Fibroblast of skin of abdomen (primary cell): ENCODE measurements around the gene NUDT3.
"Not testable (repeated sequence)": the region's sequence is repeated elsewhere in the genome, so short reads cannot be mapped to it uniquely, and the experiment has no call there.

Experiments used
- DNase-seq: peaks from one replicate; pipeline ENCODE4 v3.0.0-alpha.2; 2013

NUDT3 gene

DNA sequence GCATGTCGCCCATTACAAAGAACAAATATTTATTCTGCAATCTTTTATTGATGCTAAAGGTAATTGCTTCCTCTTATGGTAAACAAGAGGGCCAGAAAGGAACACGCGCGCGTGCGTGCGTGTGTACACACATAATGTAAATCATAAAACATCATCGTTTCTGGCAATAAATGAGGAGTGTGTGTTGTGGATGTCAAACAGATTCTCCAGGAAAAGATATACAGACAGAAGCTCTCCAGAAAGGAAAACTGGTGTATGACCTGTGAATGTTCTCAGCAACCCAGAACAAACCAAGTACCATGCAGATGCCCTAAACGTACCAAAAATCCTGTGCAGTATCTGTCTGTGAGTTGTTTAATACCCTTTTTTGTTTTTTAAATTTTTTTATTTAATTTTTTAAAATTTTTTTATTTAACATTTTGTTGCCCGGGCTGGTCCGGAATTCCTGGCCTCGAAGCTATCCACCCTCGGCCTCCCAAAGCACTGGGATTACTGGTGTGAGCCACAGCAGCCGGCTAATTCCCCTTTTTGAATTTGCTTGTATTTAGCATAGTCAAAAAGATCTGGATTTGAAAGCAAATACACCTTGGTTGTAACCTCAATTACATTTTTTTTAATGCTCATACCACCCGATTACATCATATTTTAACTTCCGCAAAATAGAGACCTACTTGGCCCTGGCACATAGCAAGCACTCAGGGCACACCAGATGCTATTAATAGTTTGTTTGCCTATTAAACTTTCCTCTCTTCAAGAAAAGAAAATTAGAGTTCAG is 909 bp upstream of the NUDT3 start:
- DNase-seq, result no peak

DNA sequence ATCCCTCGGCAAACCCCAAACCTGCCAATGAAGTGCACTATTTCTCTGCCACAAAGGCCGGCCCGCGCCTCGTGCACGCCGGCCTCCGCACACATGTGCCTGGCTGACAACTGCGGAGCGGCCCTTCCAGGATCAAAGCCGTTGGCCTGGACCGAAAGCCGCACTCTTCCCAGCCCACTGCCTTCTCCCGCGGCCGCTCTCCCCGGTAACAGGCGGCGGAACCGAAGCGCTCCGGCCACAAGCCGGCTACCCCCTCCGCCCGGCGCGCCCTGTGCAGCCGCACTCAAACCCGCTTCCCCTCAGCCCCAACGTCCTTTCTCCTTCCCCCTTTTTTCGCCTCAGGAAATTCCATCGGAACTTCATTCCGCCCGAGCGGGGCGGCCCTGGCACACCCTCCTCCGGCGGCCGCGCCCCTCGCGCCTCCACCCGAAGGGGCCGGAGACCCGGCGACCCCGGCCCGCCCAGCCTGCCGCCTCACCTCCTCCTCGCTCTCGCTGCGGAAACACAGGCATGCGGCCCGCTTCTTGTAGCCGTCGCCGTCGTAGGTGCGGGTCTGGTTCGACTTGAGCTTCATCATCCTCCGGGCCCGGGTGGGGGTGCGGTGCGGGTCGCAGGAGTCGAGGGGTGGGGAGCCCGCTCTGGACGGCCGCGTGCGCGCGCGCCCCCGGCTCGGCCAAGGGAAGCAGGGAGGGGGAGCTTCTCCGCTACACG is 528 bp downstream of the NUDT3 start:
- peak; percentile 48 for DNase-seq

DNA sequence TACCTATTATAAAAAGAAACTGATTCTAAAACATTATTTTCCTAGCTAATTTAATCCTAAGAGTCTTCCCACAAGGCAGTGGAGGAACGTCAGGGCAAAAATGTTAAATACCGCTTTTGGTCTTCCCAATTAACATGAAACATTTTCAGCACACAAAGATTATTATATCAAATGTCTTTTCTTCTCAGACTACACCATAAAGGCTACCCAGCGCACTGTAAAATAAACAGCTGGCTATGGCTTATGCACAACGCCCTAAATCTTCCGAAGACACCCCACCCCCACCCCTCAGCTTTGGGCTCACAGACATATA is 1.0 kb downstream of the NUDT3 start:
- no peak for DNase-seq

DNA sequence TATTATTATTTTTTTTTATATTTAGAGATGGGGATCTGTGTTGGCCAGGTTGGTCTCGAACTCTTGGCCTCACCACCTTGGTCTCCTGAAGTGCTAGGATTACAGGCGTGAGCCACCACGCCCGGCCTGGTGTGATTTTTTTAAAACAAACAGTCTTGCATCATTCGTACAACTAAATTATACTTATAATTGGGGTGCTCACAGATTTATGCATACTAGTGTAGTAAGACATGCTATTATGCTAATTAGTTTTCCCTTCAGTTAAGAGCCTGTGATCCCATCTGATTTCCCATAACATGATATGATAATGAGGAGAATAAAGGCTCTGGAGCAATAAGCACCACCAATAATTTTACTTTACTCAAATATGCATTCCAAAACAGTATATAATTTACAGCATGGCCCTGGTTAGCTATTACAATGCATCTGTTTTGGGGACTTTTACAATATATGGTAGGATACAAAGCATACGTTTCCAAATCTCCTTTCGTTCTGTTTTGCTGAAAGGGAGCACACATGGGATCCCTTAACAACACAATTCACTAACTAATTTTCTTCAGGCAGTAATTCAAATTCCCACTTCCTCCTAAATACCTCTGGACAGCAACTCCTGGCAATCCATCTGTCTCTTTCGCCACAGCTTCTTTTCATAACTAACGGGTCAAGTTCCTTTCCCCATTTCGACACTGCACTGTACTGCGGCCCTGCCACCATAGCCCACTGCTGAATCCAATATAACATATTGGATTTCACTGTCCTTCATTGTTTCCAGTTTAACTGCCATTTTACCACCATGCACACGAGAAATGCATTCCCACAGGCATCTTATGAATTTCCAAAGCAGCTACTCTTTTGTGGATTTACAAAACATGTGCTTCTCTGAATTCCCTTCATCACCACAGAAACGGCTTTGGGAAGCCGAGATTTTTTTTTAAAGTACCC is 1.7 kb downstream of the NUDT3 start:
- peak; percentile 79 for DNase-seq

DNA sequence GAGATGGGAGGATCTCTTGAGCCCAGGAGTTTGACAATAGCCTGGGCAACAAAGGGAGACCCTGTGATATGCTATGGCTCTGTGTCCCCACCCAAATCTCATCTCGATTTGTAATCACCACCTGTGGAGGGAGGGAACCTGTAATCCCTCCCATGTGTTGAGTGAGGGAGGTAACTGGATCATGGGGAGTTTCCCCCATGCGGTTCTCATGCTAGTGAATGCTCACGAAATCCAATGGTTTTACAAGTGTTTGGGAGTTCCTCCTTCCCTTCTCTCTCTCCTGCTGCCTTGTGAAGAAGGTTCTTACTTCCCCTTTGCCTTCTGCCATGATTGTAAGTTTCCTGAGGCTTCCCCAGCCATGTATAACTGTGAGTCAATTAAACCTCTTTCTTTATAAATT is 3.4 kb downstream of the NUDT3 start:
- no peak for DNase-seq

DNA sequence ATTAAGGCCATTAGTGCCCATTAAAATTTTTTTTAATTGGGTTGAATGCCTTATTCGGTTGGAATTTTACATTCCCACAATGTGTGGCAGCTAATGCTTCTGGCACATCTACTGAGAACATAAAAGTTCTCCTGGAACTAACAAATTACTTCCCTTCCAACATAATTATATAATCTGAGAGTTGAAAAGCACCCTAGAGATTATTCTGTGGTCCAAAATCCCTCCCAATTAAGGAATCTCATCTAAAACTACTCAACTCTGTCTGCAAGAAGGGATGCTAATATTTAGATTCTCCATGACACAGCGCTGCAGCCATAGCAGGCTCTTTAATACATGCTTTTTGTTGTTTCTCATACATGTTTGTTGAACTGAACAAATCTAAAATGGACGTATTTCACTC is 4.0 kb downstream of the NUDT3 start:
- no peak for DNase-seq

DNA sequence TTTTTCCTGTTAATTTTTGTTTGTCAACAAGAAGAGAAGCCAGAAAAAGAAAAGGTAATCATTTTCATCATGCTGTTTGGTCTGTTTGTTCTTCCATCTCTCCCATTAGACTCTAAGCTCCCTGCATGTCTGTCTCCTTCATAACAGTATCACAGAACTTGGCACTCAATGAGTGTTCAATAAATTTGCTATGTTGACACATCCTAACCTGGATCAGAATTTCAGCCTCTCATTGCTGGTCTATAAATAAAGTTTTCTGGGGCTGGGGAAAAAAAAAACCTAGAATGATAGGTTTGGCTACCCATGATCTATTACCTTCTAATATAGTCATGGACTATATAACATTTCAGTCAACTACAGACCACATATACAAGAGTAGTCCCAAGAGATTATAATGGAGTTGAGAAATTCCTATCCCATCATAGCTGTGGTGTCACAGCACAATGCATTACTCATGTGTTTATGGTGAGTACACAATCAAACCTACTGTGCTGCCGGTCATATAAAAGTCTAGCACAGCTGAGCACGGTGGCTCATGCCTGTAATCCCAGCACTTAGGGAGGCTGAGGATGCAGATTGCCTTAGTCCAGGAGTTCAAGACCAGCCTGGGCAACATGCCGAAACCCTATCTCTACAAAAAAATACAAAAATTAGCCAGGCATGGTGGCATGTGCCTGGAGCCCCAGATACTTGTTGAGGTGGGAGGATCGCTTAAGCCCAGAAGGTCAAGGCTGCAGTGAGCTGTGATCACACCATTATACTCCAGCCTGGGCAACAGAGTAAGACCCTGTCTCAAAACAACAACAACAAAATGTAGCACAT is 5.9 kb downstream of the NUDT3 start:
- DNase-seq, result peak; percentile 94

DNA sequence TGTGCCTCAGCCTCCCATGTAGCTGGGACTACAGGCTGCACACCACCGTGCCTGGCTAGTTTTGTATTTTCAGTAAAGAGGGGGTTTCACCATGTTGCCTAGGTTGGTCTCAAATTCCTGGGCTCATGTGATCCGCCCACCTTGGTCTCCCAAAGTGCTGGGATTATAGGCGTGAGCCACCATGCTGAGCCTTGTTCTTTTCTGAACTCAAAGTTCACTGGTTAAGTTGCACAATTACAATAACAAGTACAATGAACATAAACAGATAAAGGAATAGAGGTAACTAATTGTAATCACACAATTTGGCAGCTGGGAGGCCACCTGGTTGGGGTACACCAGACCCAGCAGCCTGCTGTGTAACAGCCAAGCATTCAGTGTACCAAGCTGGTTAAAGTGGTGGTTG is 6.7 kb downstream of the NUDT3 start:
- DNase-seq, result no peak

DNA sequence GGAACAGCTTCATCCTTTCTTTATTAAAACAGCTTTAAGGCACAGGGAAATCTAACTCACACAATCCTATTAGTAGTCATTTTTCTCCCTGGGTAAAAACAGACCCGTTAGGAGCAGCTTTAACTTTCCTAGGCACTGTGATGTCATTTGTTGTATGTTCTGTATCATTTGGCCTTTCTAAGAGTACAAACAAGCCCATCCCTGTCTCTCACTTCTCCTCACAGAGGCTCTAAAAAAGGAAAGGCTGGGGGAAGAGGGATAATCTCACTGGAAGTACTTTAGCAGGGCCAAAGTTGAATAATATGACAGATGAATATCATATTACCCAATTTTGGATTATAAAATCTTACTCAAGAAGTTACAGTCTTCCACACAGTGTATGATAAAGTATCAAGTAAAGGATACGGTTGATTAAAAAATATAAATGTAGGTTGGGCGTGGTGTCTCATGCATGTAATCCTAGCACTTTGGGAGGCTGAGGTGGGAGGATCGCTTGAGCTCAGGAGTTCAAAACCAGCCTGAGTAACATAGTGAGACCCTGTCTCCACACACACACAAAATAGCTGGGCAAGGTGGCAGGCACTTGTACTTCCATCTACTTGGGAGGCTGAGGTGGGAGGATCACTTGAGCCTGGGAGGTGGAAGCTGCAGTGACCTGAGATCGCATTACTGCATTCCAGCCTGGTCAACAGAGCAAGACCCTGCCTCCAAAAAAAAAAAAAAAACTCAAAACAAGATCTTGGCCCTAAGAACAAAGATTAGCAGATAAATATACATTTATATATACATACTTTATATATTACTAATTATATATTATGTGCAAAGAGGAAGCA is 7.9 kb downstream of the NUDT3 start:
- DNase-seq, result no peak

DNA sequence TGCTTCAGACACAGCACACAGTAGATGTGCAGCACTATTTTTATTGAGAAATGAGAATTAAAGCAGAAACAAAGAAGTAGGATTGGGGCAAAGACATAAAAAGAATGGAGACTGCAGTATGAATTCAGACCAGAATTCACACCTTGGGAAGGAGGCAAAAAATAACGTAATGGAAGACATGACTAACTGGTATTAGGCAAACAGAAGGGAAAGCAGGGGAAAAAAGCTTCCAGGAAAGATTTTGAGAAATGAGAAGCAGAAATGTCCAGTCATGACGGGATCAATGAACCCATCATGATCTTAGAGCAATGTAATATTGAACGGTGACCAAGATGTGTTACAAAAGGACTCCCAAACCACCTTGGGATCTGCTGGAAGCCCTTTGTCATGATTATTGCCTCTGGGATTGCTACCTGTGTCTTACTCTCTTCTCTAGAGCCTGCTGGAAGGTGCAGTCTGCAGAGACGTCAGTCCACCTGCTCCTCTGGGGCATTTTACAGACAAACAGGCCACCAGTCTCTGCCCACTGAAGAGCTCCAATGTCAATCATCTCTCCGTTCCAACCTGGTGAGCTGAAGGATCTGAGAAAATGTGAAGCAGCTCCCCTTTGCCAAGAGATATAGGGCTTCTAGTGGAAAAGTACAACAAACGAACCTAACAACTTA is 8.7 kb downstream of the NUDT3 start:
- DNase-seq, result no peak

DNA sequence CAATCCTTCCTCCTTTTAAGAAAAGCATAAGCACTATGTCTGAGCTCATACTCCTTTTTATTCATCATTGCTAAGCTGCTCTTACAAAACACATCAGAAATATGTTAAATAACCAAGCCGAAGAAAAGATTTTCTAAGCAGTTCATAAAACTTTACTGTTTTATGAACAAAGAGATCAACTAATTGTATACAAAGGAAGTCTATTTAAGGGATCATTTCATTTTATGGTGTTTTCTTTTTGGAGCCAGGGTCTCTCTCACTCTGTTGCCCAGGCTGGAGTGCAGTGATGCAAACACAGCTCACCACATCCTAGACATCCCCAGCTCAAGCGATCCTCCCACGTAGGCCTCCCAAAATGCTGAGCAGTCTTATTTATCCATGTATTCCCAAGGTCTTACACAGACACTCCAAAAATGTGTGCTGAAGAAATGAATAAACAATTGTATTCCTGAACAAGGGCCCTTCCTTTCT is 9.3 kb downstream of the NUDT3 start:
- DNase-seq, result peak; percentile 43

DNA sequence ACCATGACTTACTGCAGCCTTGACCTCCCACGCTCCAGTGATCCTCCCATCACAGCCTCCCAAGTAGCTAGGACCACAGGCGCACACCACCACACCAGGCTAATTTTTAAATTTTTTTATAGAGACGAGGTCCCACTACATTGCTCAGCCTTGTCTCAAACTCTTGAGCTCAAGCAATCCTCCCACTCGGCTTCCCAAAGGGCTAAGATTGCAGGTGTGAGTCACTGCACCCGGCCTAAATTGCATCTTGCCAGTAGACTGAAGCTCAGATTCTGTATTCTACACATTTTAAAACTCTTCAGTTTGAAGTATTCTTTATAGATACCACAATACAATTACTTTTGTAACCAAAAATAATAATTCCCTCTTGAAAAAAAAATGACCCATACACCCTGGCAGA is 11.4 kb downstream of the NUDT3 start:
- no peak for DNase-seq

DNA sequence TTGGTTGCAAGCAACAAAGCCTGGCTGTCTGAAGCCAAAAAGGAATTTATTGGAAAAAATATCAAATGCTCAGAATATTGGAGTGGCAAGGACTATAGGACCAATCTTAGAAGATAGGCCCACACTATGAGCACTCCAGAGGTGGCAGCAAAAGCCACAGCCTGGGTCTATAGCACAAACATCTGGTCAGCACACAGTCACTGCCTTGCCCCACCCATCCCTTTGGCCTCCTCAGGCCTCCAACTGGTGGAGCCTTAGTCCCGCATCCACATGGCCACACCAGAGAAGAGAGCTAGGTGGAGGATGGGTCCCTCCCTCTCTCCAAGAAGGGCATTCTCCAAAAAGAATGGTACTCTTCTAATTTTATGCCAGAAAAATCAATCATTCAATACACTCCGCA is 14.0 kb downstream of the NUDT3 start:
- no peak for DNase-seq

DNA sequence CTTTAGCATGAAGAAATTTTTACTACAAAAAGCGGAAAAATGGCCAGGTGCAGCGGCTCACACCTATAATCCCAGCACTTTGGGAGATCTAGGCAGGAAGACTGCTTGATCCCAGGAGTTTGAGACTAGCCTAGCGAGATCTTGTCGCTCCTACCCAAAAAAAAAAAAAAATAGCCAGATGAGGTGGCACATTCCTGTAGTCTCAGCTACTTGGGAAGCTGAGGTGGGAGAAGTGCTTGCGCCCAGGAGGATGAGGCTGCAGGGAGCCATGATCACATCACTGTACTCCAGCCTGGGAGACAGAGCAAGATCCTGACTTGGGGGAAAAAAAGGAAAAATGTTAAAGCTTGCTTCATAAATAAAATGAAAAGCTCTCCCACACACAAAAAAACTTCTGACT is 14.5 kb downstream of the NUDT3 start:
- DNase-seq, result no peak

DNA sequence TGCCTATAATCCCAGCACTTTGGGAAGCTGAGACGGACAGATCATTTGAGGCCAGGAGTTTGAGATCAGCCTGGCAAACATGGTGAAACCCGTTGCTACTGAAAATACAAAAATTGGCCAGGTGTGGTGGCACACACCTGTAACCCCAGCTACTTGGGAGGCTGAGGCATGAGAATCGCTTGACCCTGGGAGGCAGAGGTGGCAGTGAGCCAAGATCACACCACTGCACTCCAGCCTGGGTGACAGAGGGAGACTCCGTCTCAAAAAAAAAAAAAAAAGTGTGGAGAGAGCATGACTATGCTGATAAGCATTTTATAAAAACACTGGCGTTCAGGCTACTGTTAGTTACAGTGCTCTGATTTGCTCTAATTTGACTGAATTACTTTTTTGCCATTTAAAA is 14.9 kb downstream of the NUDT3 start:
- DNase-seq, result not testable (repeated sequence)

DNA sequence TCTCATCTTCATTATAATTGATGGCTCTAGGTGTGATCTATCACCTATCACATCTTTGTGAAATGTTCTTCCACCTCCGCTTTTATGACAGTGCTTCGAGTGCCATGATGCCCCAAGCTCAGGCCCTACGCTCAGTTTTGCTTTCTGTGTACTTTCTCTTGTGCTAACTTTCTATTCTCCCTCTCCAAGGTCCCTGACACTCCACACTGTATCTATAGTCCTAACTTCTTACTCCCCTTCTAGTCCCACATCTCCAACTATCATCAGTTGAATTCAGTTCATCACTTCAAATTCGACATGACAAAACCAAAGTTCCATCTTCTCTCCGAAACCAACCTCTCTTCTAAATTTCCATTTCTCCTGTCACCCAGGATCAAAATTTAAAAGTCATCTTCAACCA is 16.6 kb downstream of the NUDT3 start:
- no peak for DNase-seq

DNA sequence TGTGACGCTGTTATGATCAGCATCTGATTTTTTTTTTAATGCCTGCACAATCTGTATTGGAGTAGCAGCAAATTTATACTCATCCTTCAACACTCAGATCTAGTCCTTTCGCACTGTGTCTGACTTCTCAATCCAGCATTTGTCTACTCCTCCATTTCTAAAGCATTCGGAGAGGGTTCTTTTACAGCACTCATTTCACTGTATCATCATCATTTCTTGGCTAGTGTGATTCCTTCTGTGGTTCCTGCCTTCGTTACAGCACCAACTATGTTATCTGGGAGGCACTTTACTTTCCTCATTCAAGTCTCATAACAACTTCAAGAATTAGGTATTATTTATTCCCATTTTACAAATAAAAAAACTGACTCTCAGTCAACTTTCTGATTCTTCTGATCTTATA is 18.0 kb downstream of the NUDT3 start:
- DNase-seq, result no peak

DNA sequence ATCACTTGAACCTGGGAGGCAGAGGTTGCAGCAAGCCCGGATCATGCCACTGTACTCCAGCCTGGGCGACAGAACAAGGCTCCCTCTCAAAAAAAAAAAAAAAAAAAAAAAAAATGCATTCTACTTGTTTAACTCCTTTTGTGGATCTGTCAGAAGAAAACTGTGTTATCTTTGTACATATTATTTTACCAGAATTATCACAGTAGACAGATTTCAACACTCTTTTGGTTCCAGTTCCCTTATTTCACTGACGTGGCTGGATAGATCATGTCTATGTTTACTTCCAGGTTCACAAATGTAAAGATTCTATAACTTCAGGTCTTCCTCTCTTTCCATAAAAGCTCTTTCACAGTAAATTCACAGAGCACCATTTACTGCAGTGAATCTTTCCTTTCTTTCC is 18.4 kb downstream of the NUDT3 start:
- DNase-seq, result no peak

DNA sequence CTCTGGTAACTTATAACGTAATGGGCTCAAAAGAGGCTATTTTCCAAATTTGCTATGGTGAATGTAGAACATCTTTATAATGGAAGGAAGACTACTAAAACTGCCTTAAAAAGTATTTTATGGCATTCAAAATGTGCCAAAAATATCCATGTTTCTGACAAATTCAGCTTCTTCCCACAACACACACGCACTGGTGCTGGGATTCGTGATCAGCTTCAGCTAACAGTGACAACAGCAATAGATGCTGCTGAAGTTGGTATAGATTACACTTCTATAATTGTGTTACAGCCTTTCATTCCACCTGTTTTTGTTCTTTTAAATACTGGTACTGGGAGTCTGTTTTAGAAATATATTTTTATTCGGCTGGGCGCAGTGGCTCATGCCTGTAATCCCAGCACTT is 19.0 kb downstream of the NUDT3 start:
- no peak for DNase-seq

DNA sequence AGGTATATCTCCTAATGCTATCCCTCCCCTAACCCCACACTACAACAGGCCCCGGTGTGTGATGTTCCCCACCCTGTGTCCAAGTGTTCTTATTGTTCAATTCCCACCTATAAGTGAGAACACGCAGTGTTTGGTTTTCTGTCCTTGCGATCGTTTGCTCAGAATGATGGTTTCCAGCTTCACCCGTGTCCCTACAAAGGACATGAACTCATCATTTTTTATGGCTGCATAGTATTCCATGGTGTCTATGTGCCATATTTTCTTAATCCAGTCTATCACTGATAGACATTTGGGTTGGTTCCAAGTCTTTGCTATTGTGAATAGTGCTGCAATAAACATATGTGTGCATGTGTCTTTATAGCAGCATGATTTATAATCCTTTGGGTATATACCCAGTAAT is 20.6 kb downstream of the NUDT3 start:
- DNase-seq, result not testable (repeated sequence)

DNA sequence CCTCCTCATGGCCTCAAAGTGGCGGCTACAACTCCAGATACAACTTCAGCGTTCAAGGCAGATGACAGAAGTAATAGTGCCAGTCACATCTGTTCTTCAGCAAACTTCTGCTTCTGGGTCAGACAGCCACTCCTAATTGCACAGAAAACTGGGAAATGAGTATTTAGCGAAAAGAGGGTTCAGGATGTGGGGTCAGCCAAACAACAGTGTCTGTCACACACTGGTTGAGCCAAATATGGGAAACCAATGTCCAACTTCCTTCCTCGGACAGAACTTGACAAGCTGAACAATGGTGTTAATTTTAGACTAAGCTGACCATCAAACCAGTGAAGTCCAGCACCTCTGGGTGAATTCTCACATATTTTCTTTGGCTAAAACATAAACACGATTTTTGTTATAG is 22.1 kb downstream of the NUDT3 start:
- DNase-seq, result no peak
